NCI-H345 treated with DMSO at 0.1 percent for 48 hours (cell line): ENCODE data around the gene CCM2.
"Not testable (repeated sequence)": the region's sequence is repeated elsewhere in the genome, so short reads cannot be mapped to it uniquely, and the experiment has no call there.

Experiments used
- DNase-seq: peaks from one replicate; lab custom pipeline; 2025; ENCODE audit not compliant: unreplicated experiment; lab: John Stamatoyannopoulos, UW

The CCM2 gene

GRCh38 chr7:45098983-45099839, 99.2 kb downstream of the CCM2 start:
- no peak for DNase-seq

GRCh38 chr7:45099891-45100760, 100.1 kb downstream of the CCM2 start:
- no peak for DNase-seq

GRCh38 chr7:45100761-45101480, 100.9 kb downstream of the CCM2 start:
- DNase-seq = no peak

- no peak for DNase-seq
These were observed 101.7 kb downstream of the CCM2 start for GRCh38 chr7:45101748-45102147.

GRCh38 chr7:45102785-45103712, 103.0 kb downstream of the CCM2 start:
- DNase-seq = no peak

- DNase-seq = no peak
These were observed 104.2 kb downstream of the CCM2 start for GRCh38 chr7:45103958-45104843.

GRCh38 chr7:45104844-45105587, 105.0 kb downstream of the CCM2 start:
- DNase-seq = no peak

GRCh38 chr7:45105588-45106188, 105.7 kb downstream of the CCM2 start:
- DNase-seq = no peak

GRCh38 chr7:45106820-45107219, 106.8 kb downstream of the CCM2 start:
- no peak for DNase-seq

- DNase-seq = no peak
These were observed 107.4 kb downstream of the CCM2 start for GRCh38 chr7:45107356-45107755.

GRCh38 chr7:45108863-45109262, 108.9 kb downstream of the CCM2 start:
- DNase-seq = no peak

- peak; percentile 85 for DNase-seq
These were observed 111.6 kb downstream of the CCM2 start, which contains the start of gene TBRG4 for GRCh38 chr7:45111298-45112223. Gene TBRG4 (minus strand): TSS chr7:45111697. CDS start chr7:45109237, 2,460 bp downstream.

GRCh38 chr7:45112648-45113047, 112.6 kb downstream of the CCM2 start:
- DNase-seq = no peak

GRCh38 chr7:45114257-45114656, 114.3 kb downstream of the CCM2 start:
- not testable (repeated sequence) for DNase-seq

- no peak for DNase-seq
These were observed 114.9 kb downstream of the CCM2 start for GRCh38 chr7:45114926-45115325.

- no peak for DNase-seq
These were observed 116.0 kb downstream of the CCM2 start for GRCh38 chr7:45116048-45116447.

GRCh38 chr7:45117582-45117981, 117.6 kb downstream of the CCM2 start:
- DNase-seq = no peak
